ENCODE data around the gene MORC4.

MORC4 gene

DNA sequence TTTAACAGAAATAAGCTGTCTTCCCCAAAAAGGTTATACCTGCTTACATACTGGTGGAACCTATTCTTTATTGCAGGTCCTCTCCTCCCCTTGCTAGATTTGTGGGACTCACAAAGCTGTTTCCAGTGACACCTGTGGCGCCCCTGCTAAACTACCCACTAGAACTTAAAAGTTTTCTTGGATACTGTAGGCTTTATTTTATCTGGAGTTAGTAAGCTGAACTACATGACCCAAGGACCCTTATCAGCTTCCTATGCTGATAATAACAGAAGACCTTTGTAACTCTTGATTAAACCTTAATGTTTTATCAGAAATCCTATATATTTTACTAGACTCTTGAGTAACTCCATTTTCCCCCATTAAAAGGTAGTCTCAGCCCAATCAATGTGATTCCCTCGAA, 47.5 kb downstream of the MORC4 start:
- no peak for DNase-seq

GRCh38 chrX:106952089-106952488, 47.9 kb downstream of the MORC4 start:
- no peak for DNase-seq

DNA sequence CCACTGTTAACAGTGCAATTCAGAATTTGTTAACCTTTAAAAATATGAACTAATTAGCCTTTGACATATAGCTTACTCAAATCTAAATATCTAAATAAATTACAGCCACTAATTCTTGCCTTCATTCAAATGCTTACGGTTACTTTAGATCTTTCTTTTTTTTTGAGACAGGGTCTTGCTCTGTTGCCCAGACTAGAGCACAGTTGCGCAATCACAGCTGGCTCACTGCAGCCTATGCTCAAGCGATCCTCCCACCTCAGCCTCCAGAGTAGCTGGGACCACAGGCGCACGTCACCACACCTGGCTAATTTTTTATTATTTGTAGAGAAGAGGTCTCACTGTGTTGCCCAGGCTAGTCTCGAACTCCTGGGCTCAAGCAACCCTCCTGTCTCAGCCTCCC, 48.8 kb downstream of the MORC4 start:
- no peak for DNase-seq

GRCh38 chrX:106950381-106950780, 49.6 kb downstream of the MORC4 start:
- DNase-seq, result no peak

- DNase-seq, result no peak
These were observed 50.6 kb downstream of the MORC4 start for GRCh38 chrX:106949366-106949765.

DNA sequence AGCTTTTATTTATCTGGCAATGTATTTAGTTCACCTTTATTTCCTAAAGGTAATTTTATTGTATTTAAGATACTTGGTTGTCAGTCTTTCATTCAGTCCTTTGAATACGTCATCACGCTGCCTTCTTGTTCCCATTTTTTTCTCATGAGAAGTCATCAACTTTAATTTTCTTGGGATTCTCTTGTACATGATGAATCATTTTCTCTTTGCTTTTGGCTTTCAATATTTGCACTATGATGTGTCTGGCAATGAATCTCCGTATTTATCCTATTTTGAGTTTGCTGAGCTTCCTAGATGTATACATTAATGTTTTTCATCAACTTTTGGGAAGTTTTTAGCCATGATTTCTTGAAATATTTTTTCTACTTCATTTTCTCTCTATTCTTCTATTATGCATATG, 51.4 kb downstream of the MORC4 start:
- DNase-seq, result no peak

GRCh38 chrX:106946464-106946863, 53.5 kb downstream of the MORC4 start:
- DNase-seq, result no peak

- DNase-seq, result no peak
These were observed 59.9 kb downstream of the MORC4 start for GRCh38 chrX:106940068-106940467.

- DNase-seq, result no peak
These were observed 60.4 kb downstream of the MORC4 start for GRCh38 chrX:106939566-106939965.

- no peak for DNase-seq
These were observed 63.8 kb downstream of the MORC4 start for GRCh38 chrX:106936246-106936645.

- DNase-seq, result no peak
These were observed 64.8 kb downstream of the MORC4 start for GRCh38 chrX:106935175-106935574.

DNA sequence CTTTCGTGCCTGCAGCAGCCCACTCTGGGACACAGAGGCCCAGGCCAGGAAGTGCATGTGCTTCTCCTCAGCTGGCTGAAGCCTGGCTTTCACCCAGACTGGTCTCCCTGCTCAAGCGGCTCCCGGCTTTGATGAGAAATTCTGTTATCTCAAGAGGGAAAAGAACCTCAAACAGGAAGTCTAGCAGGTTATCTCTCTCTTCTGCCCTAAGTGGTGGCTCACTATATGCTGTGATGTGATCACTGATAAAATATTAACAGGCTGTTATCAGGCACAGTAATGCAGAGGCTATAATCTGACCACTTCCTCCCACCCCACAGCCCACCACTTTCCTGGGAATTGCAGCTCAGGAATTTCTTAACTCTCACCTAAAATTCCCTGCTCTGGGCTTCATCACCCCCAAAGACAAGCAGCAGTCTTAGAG, 66.5 kb downstream of the MORC4 start:
- no peak for DNase-seq

DNA sequence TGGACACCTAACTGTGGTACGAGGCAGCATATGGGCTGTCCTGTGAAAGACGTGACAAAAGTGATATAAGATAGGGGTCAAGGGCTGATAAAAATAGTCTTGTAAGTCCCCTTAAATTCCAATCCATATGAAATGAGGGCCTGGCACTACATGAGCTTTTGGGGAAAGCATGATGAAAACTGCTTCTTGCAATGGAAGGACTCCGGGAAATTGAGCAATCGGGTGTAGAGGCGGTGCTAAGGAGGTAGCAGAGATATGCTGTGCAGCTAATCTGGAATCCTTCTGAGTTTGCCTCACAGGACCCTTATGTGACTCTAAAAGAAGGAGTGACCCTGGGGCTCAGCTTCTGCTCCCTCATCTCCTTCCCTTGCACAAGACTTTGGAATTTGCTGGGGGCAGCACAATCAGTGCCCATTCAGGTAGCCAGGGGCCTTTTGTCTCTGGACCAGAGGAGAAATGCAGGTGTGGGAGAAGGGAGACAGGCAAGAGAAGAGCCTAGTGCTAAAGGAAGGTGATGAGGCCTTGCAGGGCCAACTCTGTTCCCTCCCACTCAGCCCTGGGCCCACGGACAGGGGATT, 67.0 kb downstream of the MORC4 start:
- no peak for DNase-seq

DNA sequence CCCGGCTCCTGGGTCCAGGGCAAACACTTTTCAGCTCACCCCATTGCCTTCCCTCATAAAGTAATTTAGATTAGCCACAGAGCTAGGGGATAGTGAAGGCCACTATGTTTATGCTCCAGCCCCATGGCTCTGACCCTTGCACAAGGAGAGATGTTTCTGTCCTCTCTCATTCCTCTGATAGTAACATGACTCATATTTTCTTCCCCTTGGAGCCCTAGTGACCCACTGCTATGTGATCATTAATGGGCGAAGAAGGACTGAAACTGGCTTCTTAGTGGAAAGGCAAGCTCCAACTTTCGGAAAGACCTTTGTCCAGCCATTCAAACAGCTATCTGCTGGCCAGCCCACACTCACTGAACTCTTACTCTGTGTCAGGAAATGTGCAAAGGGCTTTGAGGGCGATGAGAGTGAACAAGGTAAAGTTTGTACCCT, 67.5 kb downstream of the MORC4 start:
- DNase-seq, result no peak

GRCh38 chrX:106931831-106932491, 68.1 kb downstream of the MORC4 start:
- no peak for DNase-seq

DNA sequence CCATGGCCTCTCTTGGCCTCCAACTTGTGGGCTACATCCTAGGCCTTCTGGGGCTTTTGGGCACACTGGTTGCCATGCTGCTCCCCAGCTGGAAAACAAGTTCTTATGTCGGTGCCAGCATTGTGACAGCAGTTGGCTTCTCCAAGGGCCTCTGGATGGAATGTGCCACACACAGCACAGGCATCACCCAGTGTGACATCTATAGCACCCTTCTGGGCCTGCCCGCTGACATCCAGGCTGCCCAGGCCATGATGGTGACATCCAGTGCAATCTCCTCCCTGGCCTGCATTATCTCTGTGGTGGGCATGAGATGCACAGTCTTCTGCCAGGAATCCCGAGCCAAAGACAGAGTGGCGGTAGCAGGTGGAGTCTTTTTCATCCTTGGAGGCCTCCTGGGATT, 71.8 kb downstream of the MORC4 start:
- no peak for DNase-seq

GRCh38 chrX:106927700-106928099, 72.3 kb downstream of the MORC4 start:
- no peak for DNase-seq

DNA sequence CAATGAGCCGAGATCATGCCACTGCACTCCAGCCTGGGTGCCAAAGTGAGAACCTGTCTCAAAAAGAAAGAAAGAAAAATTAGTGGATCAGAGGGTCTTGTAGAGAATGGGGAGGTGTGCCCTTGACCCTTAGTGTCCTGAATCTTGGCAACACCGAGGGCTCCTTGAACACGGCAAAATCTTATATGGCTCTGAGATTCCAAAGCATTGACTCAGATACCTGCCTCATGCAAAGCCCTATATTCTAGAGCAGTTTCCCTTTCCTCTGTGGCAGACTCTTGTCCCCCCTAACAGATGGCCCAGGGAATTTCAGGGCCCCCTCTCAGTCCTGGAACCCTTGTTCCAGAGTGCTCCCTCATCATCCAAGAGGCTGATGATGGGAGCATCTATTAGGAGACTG, 73.0 kb downstream of the MORC4 start:
- no peak for DNase-seq

DNA sequence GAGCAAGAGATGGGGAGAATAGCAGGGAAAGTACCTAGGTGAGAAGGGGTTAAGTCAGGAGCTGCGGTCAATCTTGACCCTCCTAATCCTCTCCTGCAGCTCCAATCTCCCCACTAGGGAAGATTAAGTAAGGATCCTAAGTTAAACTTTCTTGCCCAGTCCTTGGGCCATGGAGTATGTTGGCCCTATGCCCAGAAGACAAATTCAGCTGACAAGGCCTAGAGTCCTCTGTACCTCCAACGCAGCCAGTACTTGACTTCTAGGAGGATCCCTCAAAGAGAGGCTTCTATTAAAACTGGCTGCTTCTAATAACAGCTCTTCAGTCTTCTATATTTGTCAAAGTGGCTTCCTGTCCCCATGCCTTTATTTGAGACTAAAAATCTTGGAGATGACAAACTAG, 78.4 kb downstream of the MORC4 start:
- DNase-seq, result no peak

GRCh38 chrX:106919932-106920452, 80.0 kb downstream of the MORC4 start, which contains the start of gene CLDN2:
CLDN2 (plus strand) TSS chrX:106920402; CDS start chrX:106928229, 7,827 bp downstream.
- no peak for DNase-seq

GRCh38 chrX:106917830-106918500, 82.0 kb downstream of the MORC4 start:
- DNase-seq, result no peak

DNA sequence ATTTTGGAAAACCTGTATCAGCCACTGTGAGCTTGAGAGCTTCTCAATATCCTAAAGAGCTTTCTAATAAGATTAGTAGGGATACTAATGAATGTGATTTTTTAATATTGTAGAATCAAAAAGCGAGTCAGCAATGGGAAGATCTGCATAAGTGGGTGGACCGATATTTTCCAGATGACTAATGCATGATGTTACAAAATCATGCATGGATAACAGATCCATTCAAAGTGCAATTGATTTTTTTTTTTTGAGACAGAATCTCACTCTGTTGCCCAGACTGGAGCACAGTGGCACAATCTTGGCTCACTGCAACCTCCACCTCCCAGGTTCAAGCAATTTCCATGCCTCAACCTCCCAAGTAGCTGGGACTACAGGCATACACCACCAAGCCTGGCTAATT, 87.1 kb downstream of the MORC4 start:
- no peak for DNase-seq

DNA sequence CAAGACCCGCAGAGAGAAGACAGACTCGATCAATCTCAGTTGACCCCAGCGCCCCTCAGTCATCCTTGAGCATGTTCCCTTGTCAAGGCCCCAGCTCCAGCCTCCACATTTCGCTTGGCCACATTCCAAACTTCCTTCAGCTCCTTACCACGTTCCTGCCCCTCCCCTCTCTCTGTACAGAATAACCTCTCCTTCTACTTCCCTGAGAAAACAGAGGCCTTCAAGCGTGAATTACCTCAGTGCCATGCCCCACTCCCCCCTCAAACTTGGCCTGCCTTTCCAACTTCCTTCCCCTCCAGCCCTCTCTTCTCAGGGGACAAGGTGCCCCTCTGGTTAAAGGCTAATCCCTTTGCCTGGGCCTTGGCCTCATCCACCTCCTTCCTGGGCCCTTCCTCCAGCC, 93.7 kb downstream of the MORC4 start:
- no peak for DNase-seq

GRCh38 chrX:106905064-106905708, 94.8 kb downstream of the MORC4 start:
- no peak for DNase-seq

All from cerebellar nuclear complex (tissue), 1 donor.